ENCODE results near the gene SPIN2B. TPM values are rescaled to one million over a fixed set of nuclear protein-coding genes. Genes with fewer than 3 reads are reported as not detected.

Gene SPIN2B
- total RNA-seq, 1 donor from 2014 or later: 6.0 TPM

DNA sequence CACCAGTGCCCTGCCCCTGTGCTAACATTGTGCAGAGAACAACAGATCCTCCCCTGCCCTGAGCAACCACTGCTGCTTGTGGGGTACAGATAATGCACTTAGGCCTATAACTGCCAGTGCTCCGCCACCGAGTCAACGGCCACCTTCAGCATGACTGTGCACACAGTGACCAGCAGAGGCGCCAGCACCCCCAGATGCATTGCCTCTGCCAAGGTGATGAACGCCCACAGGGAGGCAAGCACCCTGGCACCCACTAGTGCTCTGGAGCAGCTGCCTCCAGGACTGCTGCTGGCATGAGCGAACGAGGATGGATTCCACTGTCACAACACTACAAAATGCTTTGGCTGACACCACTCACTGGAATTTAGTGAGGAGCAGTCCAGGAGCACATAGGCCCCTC lies 38.2 kb downstream of the SPIN2B start:
- Histone ChIP-seq H2AFZ (replicated peaks) (no peak overlapping the region), H3K4me1 (no peaks in the 10 kb centered on the region), H3K9ac (no peak overlapping the region), H3F3A (ENCODE audit: low read depth) (no peaks in the 10 kb centered on the region), H3K27me3 (no peaks in the 10 kb centered on the region), H3K4me2 (no peak overlapping the region), H4K20me1 (ENCODE audit: low read depth) (no peaks in the 10 kb centered on the region), H3K9me3 (ENCODE audit: low read depth) (peaks cover 15% of the 10 kb centered on the region), H3K4me3 (no peak overlapping the region), H3K27ac (no peak overlapping the region), H3K36me3 (peaks cover 3% of the 10 kb centered on the region), H3K79me2 (ENCODE audit: low read depth) (no peaks in the 10 kb centered on the region)
- DNase-seq (ENCODE audit: low spot score): no peak
- Mint-ChIP-seq H3K27me3 (ENCODE audit: insufficient read depth, low read depth) (no peaks in the 10 kb centered on the region), H3K36me3 (peaks cover 6% of the 10 kb centered on the region), H3K9me3 (peaks cover 17% of the 10 kb centered on the region), H3K4me1 (no peaks in the 10 kb centered on the region), H3K27ac (no peak overlapping the region), H3K4me3 (no peak overlapping the region)
- TF ChIP-seq, protein P1, sequence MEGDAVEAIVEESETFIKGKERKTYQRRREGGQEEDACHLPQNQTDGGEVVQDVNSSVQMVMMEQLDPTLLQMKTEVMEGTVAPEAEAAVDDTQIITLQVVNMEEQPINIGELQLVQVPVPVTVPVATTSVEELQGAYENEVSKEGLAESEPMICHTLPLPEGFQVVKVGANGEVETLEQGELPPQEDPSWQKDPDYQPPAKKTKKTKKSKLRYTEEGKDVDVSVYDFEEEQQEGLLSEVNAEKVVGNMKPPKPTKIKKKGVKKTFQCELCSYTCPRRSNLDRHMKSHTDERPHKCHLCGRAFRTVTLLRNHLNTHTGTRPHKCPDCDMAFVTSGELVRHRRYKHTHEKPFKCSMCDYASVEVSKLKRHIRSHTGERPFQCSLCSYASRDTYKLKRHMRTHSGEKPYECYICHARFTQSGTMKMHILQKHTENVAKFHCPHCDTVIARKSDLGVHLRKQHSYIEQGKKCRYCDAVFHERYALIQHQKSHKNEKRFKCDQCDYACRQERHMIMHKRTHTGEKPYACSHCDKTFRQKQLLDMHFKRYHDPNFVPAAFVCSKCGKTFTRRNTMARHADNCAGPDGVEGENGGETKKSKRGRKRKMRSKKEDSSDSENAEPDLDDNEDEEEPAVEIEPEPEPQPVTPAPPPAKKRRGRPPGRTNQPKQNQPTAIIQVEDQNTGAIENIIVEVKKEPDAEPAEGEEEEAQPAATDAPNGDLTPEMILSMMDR (IDR thresholded peaks at IDR 0.05): no peak
- TF ChIP-seq EZH2phosphoT487 (IDR thresholded peaks at IDR 0.05) (no peak), EZH2 (IDR thresholded peaks at IDR 0.05) (no peak)

DNA sequence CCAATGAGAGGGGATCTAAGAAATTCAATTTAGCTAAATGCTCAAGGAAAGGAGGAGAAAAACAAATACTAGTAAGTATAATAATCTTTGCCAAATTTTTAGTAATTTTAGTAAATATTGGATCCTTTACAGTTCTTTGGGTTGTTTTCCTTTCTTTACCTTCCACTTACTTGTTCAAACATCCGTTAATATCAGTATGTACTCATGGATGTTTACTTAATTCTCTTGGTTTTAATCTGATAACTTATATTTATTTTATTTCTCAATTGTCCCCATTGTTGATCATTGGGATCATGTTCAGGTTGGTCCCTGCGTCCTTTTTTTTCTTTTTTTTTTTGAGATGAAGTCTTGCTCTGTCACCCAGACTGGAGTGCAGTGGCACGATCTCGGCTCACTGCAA lies 46.9 kb downstream of the SPIN2B start:
- H3F3A ChIP-seq (ENCODE audit: low read depth): no peaks in the 10 kb centered on the region
- peaks cover 6% of the 10 kb centered on the region for H3K9me3 Mint-ChIP-seq
- H3K79me2 ChIP-seq (ENCODE audit: low read depth): no peaks in the 10 kb centered on the region
- no peak overlapping the region for H2AFZ ChIP-seq (replicated peaks)
- H3K27ac Mint-ChIP-seq: no peak overlapping the region
- H3K36me3 ChIP-seq: no peaks in the 10 kb centered on the region
- H3K9me3 ChIP-seq (ENCODE audit: low read depth): no peaks in the 10 kb centered on the region
- no peak overlapping the region for H3K4me3 Mint-ChIP-seq
- H3K4me3 ChIP-seq: no peak overlapping the region
- peaks cover 3% of the 10 kb centered on the region for H3K36me3 Mint-ChIP-seq
- no peaks in the 10 kb centered on the region for H3K27me3 Mint-ChIP-seq (ENCODE audit: insufficient read depth, low read depth)
- H3K4me1 ChIP-seq: no peaks in the 10 kb centered on the region
- H3K27ac ChIP-seq: no peak overlapping the region
- TF ChIP-seq, protein P1 (IDR thresholded peaks at IDR 0.05): no peak
- TF ChIP-seq EZH2phosphoT487 (IDR thresholded peaks at IDR 0.05): no peak
- TF ChIP-seq EZH2 (IDR thresholded peaks at IDR 0.05): no peak
- no peaks in the 10 kb centered on the region for H4K20me1 ChIP-seq (ENCODE audit: low read depth)
- H3K9ac ChIP-seq: no peak overlapping the region
- H3K27me3 ChIP-seq: no peaks in the 10 kb centered on the region
- H3K4me1 Mint-ChIP-seq: no peaks in the 10 kb centered on the region
- no peak for DNase-seq (ENCODE audit: low spot score)
- H3K4me2 ChIP-seq: no peak overlapping the region

DNA sequence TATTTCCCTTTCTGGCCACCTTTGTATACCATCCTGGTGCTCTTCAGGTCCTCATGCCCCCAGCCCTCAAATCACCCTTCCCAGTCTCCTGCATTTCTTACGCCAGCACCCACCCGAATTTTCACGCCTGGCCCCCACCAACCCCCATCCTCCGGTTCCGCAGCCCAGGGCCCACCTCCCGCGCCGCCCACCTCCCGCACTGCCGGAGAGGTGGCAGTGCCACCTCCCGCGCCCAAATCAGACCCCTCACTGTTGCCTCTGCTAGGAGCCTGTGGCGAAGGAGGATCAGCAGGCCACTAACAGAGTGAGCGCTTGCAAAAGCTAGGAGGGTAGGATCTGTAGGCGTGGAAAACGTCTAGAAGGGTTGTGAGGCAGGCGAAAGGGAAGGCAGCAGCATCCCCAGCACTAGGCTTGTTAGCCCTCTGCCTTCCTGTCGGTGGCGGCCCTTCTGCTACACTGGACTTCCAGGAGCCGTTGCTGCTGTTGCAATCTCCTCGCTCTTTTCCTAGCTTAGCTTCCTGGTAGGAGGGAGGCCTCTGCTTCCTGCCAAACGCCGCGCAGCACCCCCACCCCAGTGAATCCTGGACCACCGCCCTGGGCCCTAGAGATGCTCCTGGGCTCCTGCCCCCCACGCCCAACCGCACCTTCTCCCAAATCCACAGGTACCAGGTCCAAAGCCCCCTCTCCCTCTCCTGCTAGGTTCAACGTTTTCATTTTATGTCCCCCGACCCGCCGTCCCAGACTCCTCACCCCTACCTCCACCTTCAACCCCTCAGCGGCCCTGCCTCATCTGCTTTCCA lies 51.0 kb downstream of the SPIN2B start:
- H3K4me1 Mint-ChIP-seq: no peaks in the 10 kb centered on the region

More for the DNA sequence above, 51.0 kb downstream of the SPIN2B start:
- H3K27ac Mint-ChIP-seq: no peak overlapping the region
- peaks cover 4% of the 10 kb centered on the region for H3K9me3 Mint-ChIP-seq
- H3K4me3 Mint-ChIP-seq: no peak overlapping the region
- H3K36me3 Mint-ChIP-seq: no peaks in the 10 kb centered on the region
- H3K27me3 Mint-ChIP-seq (ENCODE audit: insufficient read depth, low read depth): no peaks in the 10 kb centered on the region
- TF ChIP-seq, protein P1 (IDR thresholded peaks at IDR 0.05): no peak
- TF ChIP-seq EZH2 (IDR thresholded peaks at IDR 0.05): no peak
- TF ChIP-seq EZH2phosphoT487 (IDR thresholded peaks at IDR 0.05): no peak
- Histone ChIP-seq H3K27ac (no peak overlapping the region), H4K20me1 (ENCODE audit: low read depth) (no peaks in the 10 kb centered on the region), H3K9me3 (ENCODE audit: low read depth) (no peaks in the 10 kb centered on the region), H2AFZ (replicated peaks) (no peak overlapping the region), H3K4me2 (no peak overlapping the region), H3K27me3 (no peaks in the 10 kb centered on the region), H3F3A (ENCODE audit: low read depth) (no peaks in the 10 kb centered on the region), H3K36me3 (no peaks in the 10 kb centered on the region), H3K9ac (no peak overlapping the region), H3K4me1 (no peaks in the 10 kb centered on the region), H3K4me3 (no peak overlapping the region), H3K79me2 (ENCODE audit: low read depth) (no peaks in the 10 kb centered on the region)
- peak; percentile 1 for DNase-seq (ENCODE audit: low spot score)

Other genes starting within 250 kb of the SPIN2B start
- 17.8 and 22.0 TPM in 2 replicates for gene SPIN3, start 126.0 kb downstream of the SPIN2B start, total RNA-seq (ENCODE audit: low replicate concordance)
- gene SPIN2A, start 15.8 kb upstream of the SPIN2B start, total RNA-seq (ENCODE audit: low replicate concordance): 0.26 and 0.99 TPM in 2 replicates
- 8.5 and 24.6 TPM in 2 replicates for gene FAAH2, start 165.2 kb upstream of the SPIN2B start, total RNA-seq (ENCODE audit: low replicate concordance)